ENCODE results near the gene HPS3. TPM values are rescaled to one million over a fixed set of nuclear protein-coding genes. Genes with fewer than 3 reads are reported as not detected.

The HPS3 gene
- polyA plus RNA-seq, 1 of the 3 experiments (the other 2 are of a cell fraction), result 9.4 TPM

DNA sequence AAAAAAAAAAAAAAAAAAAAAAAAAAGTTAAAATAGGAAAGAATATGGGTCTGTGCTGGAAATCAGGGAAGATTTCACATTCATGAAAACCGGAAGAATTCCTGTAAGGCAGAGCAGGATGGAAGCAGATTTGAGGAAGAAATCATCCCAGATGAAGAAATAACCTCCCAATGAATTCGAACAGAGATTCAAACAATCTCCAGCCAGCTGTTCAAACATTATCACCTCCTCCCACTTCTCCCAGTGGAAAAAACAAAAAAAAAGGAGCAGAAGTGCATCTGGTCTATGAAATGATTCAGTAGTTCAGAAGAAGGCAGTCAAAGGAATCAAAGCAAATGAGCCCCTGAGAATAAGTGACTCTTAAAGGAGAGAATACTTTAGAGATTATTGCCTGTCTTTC, 59.1 kb downstream of the HPS3 start:
- Histone ChIP-seq H3K36me3 (replicated peaks in 1 of 2; ENCODE audit: control insufficient read depth in 1 of 2, insufficient read depth in 2 of 2, low read length in 1 of 2) (no peaks in the 10 kb centered on the region), H3K9me2 (no peaks in the 10 kb centered on the region), H4K20me1 (ENCODE audit: insufficient read depth) (no peaks in the 10 kb centered on the region), H2AFZ (ENCODE audit: low read depth) (no peak overlapping the region), H3K27me3 (ENCODE audit: insufficient read depth) (no peaks in the 10 kb centered on the region), H3K27ac (ENCODE audit: low read depth in 2 of 2, low read length in 1 of 2) (no peak overlapping the region), H3K4me1 (ENCODE audit: control insufficient read depth in 1 of 2, insufficient read depth in 2 of 2, low read depth in 1 of 2, low read length in 1 of 2) (peaks cover 0 to 2% of the 10 kb centered on the region in 2 experiments; a peak in 2 of 4 replicates), H3F3A (replicated peaks; ENCODE audit: insufficient read depth) (no peaks in the 10 kb centered on the region), H3K9ac (no peak overlapping the region), H3K9me3 (no peaks in the 10 kb centered on the region), H3K4me3 (ENCODE audit: low read depth in 2 of 2, low read length in 1 of 2) (no peak overlapping the region), H3K4me2 (no peak overlapping the region), H3K79me2 (ENCODE audit: insufficient read depth) (no peaks in the 10 kb centered on the region)
- CTCF ChIA-PET, result no interaction called here
- TF ChIP-seq, protein P1, sequence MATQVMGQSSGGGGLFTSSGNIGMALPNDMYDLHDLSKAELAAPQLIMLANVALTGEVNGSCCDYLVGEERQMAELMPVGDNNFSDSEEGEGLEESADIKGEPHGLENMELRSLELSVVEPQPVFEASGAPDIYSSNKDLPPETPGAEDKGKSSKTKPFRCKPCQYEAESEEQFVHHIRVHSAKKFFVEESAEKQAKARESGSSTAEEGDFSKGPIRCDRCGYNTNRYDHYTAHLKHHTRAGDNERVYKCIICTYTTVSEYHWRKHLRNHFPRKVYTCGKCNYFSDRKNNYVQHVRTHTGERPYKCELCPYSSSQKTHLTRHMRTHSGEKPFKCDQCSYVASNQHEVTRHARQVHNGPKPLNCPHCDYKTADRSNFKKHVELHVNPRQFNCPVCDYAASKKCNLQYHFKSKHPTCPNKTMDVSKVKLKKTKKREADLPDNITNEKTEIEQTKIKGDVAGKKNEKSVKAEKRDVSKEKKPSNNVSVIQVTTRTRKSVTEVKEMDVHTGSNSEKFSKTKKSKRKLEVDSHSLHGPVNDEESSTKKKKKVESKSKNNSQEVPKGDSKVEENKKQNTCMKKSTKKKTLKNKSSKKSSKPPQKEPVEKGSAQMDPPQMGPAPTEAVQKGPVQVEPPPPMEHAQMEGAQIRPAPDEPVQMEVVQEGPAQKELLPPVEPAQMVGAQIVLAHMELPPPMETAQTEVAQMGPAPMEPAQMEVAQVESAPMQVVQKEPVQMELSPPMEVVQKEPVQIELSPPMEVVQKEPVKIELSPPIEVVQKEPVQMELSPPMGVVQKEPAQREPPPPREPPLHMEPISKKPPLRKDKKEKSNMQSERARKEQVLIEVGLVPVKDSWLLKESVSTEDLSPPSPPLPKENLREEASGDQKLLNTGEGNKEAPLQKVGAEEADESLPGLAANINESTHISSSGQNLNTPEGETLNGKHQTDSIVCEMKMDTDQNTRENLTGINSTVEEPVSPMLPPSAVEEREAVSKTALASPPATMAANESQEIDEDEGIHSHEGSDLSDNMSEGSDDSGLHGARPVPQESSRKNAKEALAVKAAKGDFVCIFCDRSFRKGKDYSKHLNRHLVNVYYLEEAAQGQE (IDR thresholded peaks at IDR 0.05; ENCODE audit: low read depth, low read length), result no peak
- TF ChIP-seq TCF12 (IDR thresholded peaks at IDR 0.05) (no peak), FOXJ3 (CRISPR knock-in tag; IDR thresholded peaks at IDR 0.05) (no peak), MEF2A (IDR thresholded peaks at IDR 0.05; ENCODE audit: borderline replicate concordance, low read depth) (no peak), MXI1 (IDR thresholded peaks at IDR 0.05; ENCODE audit: low read depth, low read length) (no peak), SMC3 (IDR thresholded peaks at IDR 0.05; ENCODE audit: low read depth, low read length) (no peak), POLR2AphosphoS5 (IDR thresholded peaks at IDR 0.05; ENCODE audit: low read depth, low read length) (no peak), NRF1 (IDR thresholded peaks at IDR 0.05; ENCODE audit: low read depth, low read length) (no peak)
- TF ChIP-seq, protein P2, sequence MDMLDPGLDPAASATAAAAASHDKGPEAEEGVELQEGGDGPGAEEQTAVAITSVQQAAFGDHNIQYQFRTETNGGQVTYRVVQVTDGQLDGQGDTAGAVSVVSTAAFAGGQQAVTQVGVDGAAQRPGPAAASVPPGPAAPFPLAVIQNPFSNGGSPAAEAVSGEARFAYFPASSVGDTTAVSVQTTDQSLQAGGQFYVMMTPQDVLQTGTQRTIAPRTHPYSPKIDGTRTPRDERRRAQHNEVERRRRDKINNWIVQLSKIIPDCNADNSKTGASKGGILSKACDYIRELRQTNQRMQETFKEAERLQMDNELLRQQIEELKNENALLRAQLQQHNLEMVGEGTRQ (IDR thresholded peaks at IDR 0.05; ENCODE audit: borderline replicate concordance, low read depth, low read length), result no peak
- TF ChIP-seq, protein P3, sequence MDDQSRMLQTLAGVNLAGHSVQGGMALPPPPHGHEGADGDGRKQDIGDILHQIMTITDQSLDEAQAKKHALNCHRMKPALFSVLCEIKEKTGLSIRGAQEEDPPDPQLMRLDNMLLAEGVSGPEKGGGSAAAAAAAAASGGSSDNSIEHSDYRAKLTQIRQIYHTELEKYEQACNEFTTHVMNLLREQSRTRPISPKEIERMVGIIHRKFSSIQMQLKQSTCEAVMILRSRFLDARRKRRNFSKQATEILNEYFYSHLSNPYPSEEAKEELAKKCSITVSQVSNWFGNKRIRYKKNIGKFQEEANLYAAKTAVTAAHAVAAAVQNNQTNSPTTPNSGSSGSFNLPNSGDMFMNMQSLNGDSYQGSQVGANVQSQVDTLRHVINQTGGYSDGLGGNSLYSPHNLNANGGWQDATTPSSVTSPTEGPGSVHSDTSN (IDR thresholded peaks at IDR 0.05), result no peak
- TF ChIP-seq, protein P4, sequence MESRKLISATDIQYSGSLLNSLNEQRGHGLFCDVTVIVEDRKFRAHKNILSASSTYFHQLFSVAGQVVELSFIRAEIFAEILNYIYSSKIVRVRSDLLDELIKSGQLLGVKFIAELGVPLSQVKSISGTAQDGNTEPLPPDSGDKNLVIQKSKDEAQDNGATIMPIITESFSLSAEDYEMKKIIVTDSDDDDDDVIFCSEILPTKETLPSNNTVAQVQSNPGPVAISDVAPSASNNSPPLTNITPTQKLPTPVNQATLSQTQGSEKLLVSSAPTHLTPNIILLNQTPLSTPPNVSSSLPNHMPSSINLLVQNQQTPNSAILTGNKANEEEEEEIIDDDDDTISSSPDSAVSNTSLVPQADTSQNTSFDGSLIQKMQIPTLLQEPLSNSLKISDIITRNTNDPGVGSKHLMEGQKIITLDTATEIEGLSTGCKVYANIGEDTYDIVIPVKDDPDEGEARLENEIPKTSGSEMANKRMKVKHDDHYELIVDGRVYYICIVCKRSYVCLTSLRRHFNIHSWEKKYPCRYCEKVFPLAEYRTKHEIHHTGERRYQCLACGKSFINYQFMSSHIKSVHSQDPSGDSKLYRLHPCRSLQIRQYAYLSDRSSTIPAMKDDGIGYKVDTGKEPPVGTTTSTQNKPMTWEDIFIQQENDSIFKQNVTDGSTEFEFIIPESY (IDR thresholded peaks at IDR 0.05; ENCODE audit: borderline replicate concordance, low read depth), result no peak
- TF ChIP-seq, protein P5, sequence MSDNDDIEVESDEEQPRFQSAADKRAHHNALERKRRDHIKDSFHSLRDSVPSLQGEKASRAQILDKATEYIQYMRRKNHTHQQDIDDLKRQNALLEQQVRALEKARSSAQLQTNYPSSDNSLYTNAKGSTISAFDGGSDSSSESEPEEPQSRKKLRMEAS (IDR thresholded peaks at IDR 0.05; ENCODE audit: low read depth), result no peak
- no peak for DNase-seq
- POLR2A ChIA-PET, result no interaction called here
- WGBS (ENCODE audit: low lambda C conversion rate), result 96% methylated on average over 2 of the region's 2 CpGs

All from SK-N-SH (cell line).